Measurements from ENCODE around the gene OPCML. TPM values are rescaled to one million over a fixed set of nuclear protein-coding genes. Genes with fewer than 3 reads are reported as not detected.

Gene OPCML
- total and polyA plus RNA-seq, 2 donors from 2014 or later: 0.77 to 1.1 TPM

- no peaks in the 10 kb centered on the region for H3K36me3 ChIP-seq (ENCODE audit: control insufficient read depth in 2 of 3, insufficient read depth in 3 of 3, low read length in 3 of 3)
- TF ChIP-seq, protein P1, sequence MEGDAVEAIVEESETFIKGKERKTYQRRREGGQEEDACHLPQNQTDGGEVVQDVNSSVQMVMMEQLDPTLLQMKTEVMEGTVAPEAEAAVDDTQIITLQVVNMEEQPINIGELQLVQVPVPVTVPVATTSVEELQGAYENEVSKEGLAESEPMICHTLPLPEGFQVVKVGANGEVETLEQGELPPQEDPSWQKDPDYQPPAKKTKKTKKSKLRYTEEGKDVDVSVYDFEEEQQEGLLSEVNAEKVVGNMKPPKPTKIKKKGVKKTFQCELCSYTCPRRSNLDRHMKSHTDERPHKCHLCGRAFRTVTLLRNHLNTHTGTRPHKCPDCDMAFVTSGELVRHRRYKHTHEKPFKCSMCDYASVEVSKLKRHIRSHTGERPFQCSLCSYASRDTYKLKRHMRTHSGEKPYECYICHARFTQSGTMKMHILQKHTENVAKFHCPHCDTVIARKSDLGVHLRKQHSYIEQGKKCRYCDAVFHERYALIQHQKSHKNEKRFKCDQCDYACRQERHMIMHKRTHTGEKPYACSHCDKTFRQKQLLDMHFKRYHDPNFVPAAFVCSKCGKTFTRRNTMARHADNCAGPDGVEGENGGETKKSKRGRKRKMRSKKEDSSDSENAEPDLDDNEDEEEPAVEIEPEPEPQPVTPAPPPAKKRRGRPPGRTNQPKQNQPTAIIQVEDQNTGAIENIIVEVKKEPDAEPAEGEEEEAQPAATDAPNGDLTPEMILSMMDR (IDR thresholded peaks at IDR 0.05; ENCODE audit: borderline replicate concordance, extremely low read depth, insufficient read depth): no peak
- no peak overlapping the region for H3K27ac ChIP-seq (ENCODE audit: low read depth in 2 of 2, low read length in 2 of 2)
- peaks cover 4% of the 10 kb centered on the region for H3K27me3 ChIP-seq (ENCODE audit: control insufficient read depth, insufficient read depth, low read length)
- no peak for DNase-seq
- H3K4me3 ChIP-seq (ENCODE audit: low read length in 3 of 3): no peak overlapping the region
- no peak for FAIRE-seq
- no peaks in the 10 kb centered on the region for H3K4me1 ChIP-seq (ENCODE audit: control insufficient read depth in 2 of 3, insufficient read depth in 2 of 3, low read depth in 1 of 3, low read length in 3 of 3)
- H3K9me3 ChIP-seq (ENCODE audit: control insufficient read depth in 2 of 3, insufficient read depth in 1 of 3, low read length in 3 of 3): no peaks in the 10 kb centered on the region
- H3K9ac ChIP-seq (ENCODE audit: low read length in 3 of 3): no peak overlapping the region
- intact Hi-C loops (cut with DNase I): no loop called here
Observed at GRCh38 chr11:133086518-133086917, 445.8 kb downstream of the OPCML start.

DNA sequence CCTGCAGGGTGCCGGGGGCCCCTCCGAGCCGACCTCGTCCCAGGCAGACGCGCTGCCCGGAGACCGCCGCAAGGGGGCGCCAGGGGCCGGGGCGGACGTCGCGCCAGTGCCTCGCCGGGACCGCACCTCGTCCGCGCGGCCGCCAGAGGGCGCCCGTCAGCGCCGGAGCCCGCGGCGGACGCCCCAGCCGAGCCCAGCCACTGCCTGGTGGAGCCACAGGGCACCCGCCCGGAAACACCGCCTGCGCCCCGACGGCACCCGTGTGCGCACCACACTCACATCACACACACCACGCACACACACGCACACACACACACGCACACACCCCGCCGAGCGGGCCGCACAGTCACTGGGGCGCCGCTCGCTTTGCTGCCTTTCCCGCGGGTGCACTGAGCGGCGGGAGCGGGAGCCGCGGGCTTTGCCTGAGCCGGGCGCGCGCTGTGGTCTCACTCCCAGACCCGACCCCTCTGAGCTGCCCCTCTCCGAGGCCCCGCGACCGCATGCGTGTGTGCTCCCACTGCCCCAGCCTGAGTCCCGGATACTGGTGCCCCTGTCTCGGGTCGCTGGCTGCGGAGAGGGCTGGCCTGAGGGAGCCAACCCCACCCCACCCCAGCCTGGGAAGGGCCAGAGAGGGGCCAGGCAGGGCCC is 449.3 kb downstream of the OPCML start:
- no peaks in the 10 kb centered on the region for H3K36me3 ChIP-seq (ENCODE audit: control insufficient read depth in 2 of 3, insufficient read depth in 3 of 3, low read length in 3 of 3)
- no peak overlapping the region for H3K27ac ChIP-seq (ENCODE audit: low read depth in 2 of 2, low read length in 2 of 2)
- no peaks in the 10 kb centered on the region for H3K4me1 ChIP-seq (ENCODE audit: control insufficient read depth in 2 of 3, insufficient read depth in 2 of 3, low read depth in 1 of 3, low read length in 3 of 3)
- peak overlapping the region in 1 of 3 donors; percentile 25 for H3K9ac ChIP-seq (ENCODE audit: low read length in 3 of 3)
- intact Hi-C loops (cut with DNase I): no loop called here
- DNase-seq (peak; percentile 81 to 85 (median 84)), FAIRE-seq (no peak)
- H3K9me3 ChIP-seq (ENCODE audit: control insufficient read depth in 2 of 3, insufficient read depth in 1 of 3, low read length in 3 of 3): no peaks in the 10 kb centered on the region
- H3K4me3 ChIP-seq (ENCODE audit: low read length in 3 of 3): peak overlapping the region in 2 of 3 donors; percentile 20 to 26
- peaks cover 12% of the 10 kb centered on the region for H3K27me3 ChIP-seq (ENCODE audit: control insufficient read depth, insufficient read depth, low read length)
- TF ChIP-seq, protein P1 (IDR thresholded peaks at IDR 0.05; ENCODE audit: borderline replicate concordance, extremely low read depth, insufficient read depth): peak; percentile 94

DNA sequence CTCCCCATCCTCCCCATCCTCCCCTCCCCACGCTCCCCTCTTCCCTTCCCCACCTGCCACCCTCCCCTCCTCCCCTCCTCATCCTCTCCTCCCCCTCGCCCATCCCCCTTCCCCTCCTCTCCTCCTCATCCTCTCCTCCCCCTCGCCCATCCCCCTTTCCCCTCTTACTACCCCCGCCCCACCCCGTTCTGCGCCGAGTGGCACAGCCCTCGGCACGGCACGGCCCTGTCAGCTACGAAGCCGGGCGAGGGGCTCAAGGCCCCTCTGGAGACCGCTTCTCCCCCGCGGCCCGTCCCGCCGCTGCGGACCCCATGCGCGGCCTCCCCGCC is 449.9 kb downstream of the OPCML start:
- Histone ChIP-seq H3K9me3 (ENCODE audit: control insufficient read depth in 2 of 3, insufficient read depth in 1 of 3, low read length in 3 of 3) (no peaks in the 10 kb centered on the region), H3K4me1 (ENCODE audit: control insufficient read depth in 2 of 3, insufficient read depth in 2 of 3, low read depth in 1 of 3, low read length in 3 of 3) (no peaks in the 10 kb centered on the region), H3K9ac (ENCODE audit: low read length in 3 of 3) (no peak overlapping the region), H3K4me3 (ENCODE audit: low read length in 3 of 3) (no peak overlapping the region), H3K36me3 (ENCODE audit: control insufficient read depth in 2 of 3, insufficient read depth in 3 of 3, low read length in 3 of 3) (no peaks in the 10 kb centered on the region), H3K27me3 (ENCODE audit: control insufficient read depth, insufficient read depth, low read length) (peaks cover 16% of the 10 kb centered on the region), H3K27ac (ENCODE audit: low read depth in 2 of 2, low read length in 2 of 2) (no peak overlapping the region)
- TF ChIP-seq, protein P1 (IDR thresholded peaks at IDR 0.05; ENCODE audit: borderline replicate concordance, extremely low read depth, insufficient read depth): no peak
- FAIRE-seq (no peak), DNase-seq (peak in 4 of 5 donors; percentile 47 to 90 (median 76))
- intact Hi-C loops (cut with DNase I): no loop called here

Data from kidney (tissue), 14 donors.